ENCODE measurements around the gene CASR. TPM values are rescaled to one million over a fixed set of nuclear protein-coding genes. Genes with fewer than 3 reads are reported as not detected.

Gene CASR
- total RNA-seq, 1 donor from 2014 or later = not detected

DNA sequence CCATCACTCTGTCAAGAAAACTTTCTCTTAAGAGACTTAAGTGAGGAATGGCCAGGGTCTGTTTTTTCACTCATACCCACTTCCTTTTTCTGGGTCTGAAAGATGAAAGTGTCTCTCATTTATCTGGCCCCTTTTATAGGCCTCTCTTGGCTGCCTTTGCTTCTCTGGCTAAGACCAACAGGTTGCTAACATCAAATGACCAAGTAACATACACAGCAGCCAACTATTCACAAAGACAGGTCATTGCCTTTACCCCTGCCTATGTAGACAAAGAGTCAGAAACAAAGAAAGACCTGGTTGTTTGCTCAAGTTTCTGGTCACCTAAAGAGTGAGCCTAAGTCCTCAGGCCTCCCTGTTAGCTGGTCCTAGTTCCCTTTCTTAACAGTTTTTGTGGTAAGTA is 117.6 kb downstream of the CASR start:
- Mint-ChIP-seq H3K4me1 (ENCODE audit: unreplicated experiment) (no peaks in the 10 kb centered on the region), H3K27me3 (ENCODE audit: unreplicated experiment) (no peaks in the 10 kb centered on the region), H3K9me3 (ENCODE audit: unreplicated experiment) (no peaks in the 10 kb centered on the region), H3K27ac (ENCODE audit: unreplicated experiment) (no peak overlapping the region), H3K4me3 (ENCODE audit: unreplicated experiment) (no peak overlapping the region), H3K36me3 (ENCODE audit: low read depth, unreplicated experiment) (no peaks in the 10 kb centered on the region)
- no peak for TF ChIP-seq CTCF (IDR thresholded peaks at IDR 0.05; ENCODE audit: unreplicated experiment)
- DNase-seq (ENCODE audit: low spot score) = no peak

DNA sequence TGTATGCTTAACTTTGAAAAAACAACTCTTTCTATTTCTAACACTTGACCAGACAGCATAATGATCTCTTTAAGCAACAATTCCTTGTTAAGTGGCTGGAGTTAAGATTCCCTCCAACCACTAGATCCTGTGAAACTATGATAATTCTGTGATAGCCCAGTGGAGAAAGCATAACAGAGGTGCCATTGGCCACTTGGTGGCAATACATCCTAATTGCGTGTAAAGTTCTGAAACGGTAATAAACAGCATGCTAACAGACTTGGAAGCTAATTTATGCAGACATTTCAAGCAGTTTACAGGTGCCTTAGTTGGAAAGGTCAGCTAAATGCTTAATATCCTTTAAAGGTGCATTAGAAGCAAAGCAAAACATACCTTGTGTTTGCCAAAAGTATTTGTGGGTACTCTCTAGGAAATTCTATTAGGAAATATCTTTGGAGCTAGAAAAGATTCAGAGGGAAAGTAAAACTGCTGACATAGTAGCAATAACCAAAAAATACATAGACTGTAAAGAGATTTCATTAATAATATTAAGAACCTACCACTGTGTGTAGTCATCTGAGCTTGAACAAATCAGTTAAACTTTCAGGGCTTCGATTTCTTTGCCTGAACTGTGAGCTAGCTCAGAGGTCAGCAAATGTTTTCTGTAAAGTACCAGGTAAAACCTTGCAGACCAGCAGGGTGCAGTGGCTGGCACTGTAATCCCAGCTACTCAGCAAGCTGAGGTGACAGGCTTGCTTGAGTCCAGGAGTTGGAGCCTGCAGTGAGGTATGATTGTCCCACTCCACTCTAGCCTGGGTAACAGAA is 122.6 kb downstream of the CASR start:
- Mint-ChIP-seq H3K36me3 (ENCODE audit: low read depth, unreplicated experiment) (no peaks in the 10 kb centered on the region), H3K4me3 (ENCODE audit: unreplicated experiment) (no peak overlapping the region), H3K27ac (ENCODE audit: unreplicated experiment) (no peak overlapping the region), H3K27me3 (ENCODE audit: unreplicated experiment) (no peaks in the 10 kb centered on the region), H3K4me1 (ENCODE audit: unreplicated experiment) (no peaks in the 10 kb centered on the region), H3K9me3 (ENCODE audit: unreplicated experiment) (no peaks in the 10 kb centered on the region)
- no peak for TF ChIP-seq CTCF (IDR thresholded peaks at IDR 0.05; ENCODE audit: unreplicated experiment)
- no peak for DNase-seq (ENCODE audit: low spot score)

DNA sequence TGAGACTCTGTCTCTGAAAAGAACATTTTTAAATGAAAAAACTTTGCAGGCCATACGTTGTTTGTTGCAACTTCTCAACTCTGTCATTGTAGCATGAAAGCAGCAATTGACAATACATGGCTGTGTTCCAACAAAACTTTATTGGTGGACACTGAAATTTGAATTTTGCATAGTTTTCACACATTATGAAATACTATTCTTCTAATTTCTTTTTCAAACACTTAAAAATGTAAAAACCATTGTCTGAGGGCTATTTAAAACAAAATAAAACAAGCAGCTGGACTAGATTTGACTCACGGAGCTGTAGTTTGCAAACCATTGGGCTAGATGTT is 123.1 kb downstream of the CASR start:
- H3K36me3 Mint-ChIP-seq (ENCODE audit: low read depth, unreplicated experiment) = no peaks in the 10 kb centered on the region
- no peaks in the 10 kb centered on the region for H3K4me1 Mint-ChIP-seq (ENCODE audit: unreplicated experiment)
- no peak for TF ChIP-seq CTCF (IDR thresholded peaks at IDR 0.05; ENCODE audit: unreplicated experiment)
- H3K27me3 Mint-ChIP-seq (ENCODE audit: unreplicated experiment) = no peaks in the 10 kb centered on the region
- H3K9me3 Mint-ChIP-seq (ENCODE audit: unreplicated experiment) = no peaks in the 10 kb centered on the region
- no peak for DNase-seq (ENCODE audit: low spot score)
- H3K27ac Mint-ChIP-seq (ENCODE audit: unreplicated experiment) = no peak overlapping the region
- H3K4me3 Mint-ChIP-seq (ENCODE audit: unreplicated experiment) = no peak overlapping the region

DNA sequence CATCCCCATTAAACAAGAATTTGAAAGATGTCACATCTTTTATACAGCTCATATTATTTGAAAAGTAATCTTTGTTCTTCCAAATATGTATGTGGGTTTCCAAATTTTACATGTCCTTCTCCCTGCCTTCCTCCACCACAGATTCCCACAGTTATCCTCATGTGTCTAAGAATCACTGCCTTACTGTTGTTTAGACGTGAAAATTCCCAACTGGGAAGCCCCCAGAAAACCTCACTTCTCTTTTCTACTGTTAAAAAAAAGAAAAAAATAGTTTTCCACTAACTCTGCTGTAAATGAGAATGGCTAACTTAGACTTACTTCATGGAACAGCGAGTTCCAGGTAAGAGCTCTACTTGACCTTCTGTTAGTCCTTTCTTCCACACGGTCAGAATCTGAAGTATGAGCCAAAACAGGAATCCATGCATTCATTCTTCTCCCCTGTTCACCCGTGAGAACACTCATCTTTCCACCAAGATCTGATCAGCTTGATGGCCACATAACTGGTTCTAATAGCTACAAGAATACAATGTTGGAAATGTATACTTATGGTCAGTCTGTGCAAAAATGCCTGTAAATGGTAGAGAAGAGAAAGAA is 123.7 kb downstream of the CASR start:
- Mint-ChIP-seq H3K9me3 (ENCODE audit: unreplicated experiment) (no peaks in the 10 kb centered on the region), H3K27me3 (ENCODE audit: unreplicated experiment) (no peaks in the 10 kb centered on the region), H3K4me3 (ENCODE audit: unreplicated experiment) (no peak overlapping the region), H3K4me1 (ENCODE audit: unreplicated experiment) (no peaks in the 10 kb centered on the region), H3K27ac (ENCODE audit: unreplicated experiment) (no peak overlapping the region), H3K36me3 (ENCODE audit: low read depth, unreplicated experiment) (no peaks in the 10 kb centered on the region)
- no peak for TF ChIP-seq CTCF (IDR thresholded peaks at IDR 0.05; ENCODE audit: unreplicated experiment)
- no peak for DNase-seq (ENCODE audit: low spot score)

DNA sequence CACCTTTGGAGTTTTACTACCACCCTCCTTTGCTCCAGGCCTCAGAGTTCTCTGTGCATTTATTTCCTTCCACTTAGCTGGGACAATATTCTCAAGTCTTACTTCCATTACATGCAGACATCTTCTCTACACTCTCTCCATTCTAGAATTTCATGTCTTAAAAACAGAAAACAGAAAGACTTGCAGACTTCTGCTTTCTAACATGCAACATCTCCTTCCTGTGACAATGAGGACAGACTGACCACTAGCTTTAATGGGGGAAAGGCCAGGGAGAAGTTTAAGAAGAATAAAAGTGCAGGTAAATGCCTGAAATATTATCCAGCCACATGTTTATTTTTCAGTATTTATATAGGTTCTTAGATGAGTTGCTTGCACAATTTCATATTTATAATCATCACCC is 124.5 kb downstream of the CASR start:
- Mint-ChIP-seq H3K36me3 (ENCODE audit: low read depth, unreplicated experiment) (no peaks in the 10 kb centered on the region), H3K27ac (ENCODE audit: unreplicated experiment) (no peak overlapping the region), H3K4me3 (ENCODE audit: unreplicated experiment) (no peak overlapping the region), H3K4me1 (ENCODE audit: unreplicated experiment) (no peaks in the 10 kb centered on the region), H3K27me3 (ENCODE audit: unreplicated experiment) (no peaks in the 10 kb centered on the region), H3K9me3 (ENCODE audit: unreplicated experiment) (no peaks in the 10 kb centered on the region)
- DNase-seq (ENCODE audit: low spot score) = no peak
- no peak for TF ChIP-seq CTCF (IDR thresholded peaks at IDR 0.05; ENCODE audit: unreplicated experiment)

All from endothelial cell (in vitro differentiated cells).